Measurements from ENCODE around the gene MS4A4E. TPM values are rescaled to one million over a fixed set of nuclear protein-coding genes. Genes with fewer than 3 reads are reported as not detected.

The MS4A4E gene
- total RNA-seq, 1 donor from 2014 or later = not detected

DNA sequence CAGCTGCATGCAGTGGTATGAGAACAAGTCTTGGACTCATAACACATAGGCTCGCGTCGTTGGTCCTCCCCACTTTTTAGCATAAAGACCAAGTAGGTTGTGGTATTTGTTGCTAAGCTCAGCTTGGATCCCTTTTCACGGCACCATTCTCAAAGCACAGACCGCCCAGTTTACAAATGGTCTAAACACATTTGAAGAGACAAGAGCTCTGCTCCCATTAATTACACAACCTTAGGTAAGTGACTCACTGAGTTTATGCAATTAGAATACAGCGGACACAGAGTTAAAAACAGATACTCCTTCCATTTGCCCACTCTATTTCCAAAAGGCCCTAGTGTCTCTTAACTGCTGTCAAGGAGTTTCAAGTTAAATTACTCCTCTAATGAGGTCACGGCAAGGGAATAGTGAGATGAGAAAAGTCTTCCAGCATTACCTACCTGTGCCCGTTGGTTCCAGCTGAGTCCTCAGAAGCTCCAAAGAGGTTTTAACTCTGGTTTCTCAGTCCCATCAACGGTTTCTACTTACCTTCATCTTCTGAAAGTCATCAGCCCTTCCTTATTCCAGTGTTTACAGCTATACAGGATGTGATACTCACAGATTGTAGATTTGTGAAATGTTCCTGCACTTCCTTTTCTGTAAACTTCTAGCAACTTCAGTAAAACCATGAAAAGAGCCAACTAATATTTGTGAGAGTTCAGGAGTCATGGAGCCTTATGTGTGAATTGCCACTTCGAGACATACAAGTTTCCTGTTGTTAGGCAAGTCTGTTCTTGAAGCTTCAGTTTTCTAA lies 60.2 kb downstream of the MS4A4E start, which contains the start of gene MS4A6A:
TSS of gene MS4A6A (minus strand) at position 543 of the 790 bp plus-strand sequence. CDS start 1,356 bp downstream, outside the sequence.
- no peak for DNase-seq (ENCODE audit: extremely low spot score, unreplicated experiment)
- TF ChIP-seq, protein P1, sequence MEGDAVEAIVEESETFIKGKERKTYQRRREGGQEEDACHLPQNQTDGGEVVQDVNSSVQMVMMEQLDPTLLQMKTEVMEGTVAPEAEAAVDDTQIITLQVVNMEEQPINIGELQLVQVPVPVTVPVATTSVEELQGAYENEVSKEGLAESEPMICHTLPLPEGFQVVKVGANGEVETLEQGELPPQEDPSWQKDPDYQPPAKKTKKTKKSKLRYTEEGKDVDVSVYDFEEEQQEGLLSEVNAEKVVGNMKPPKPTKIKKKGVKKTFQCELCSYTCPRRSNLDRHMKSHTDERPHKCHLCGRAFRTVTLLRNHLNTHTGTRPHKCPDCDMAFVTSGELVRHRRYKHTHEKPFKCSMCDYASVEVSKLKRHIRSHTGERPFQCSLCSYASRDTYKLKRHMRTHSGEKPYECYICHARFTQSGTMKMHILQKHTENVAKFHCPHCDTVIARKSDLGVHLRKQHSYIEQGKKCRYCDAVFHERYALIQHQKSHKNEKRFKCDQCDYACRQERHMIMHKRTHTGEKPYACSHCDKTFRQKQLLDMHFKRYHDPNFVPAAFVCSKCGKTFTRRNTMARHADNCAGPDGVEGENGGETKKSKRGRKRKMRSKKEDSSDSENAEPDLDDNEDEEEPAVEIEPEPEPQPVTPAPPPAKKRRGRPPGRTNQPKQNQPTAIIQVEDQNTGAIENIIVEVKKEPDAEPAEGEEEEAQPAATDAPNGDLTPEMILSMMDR (conservative IDR thresholded peaks at IDR 0.05) = no peak
- Mint-ChIP-seq H3K9me3 (no peaks in the 10 kb centered on the region), H3K27ac (no peak within 1 kb of the TSS), H3K4me3 (no peak within 1 kb of the TSS), H3K4me1 (ENCODE audit: unreplicated experiment) (no peaks in the 10 kb centered on the region), H3K36me3 (no peaks in the 10 kb centered on the region), H3K27me3 (no peaks in the 10 kb centered on the region)

DNA sequence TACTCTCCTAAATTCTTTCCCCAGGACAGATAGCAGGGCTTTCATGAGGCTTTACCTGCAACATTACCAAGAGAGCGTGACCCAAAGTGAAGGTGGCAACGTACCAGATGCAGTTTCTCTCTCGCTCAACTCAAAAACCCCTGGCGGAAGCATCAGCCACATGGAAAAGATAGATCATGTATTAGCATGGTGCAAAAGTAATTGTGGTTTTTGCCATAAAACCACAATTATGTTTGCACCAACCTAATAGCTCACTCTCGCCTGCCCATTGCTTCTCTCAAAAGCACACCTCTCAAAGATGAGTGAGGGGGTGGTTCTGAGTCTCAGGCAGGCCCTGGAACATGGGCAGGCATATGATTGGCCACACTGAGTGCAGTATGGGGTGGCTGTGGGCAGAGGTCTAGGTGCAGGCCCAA lies 67.1 kb downstream of the MS4A4E start:
- Mint-ChIP-seq H3K36me3 (no peaks in the 10 kb centered on the region), H3K9me3 (no peaks in the 10 kb centered on the region), H3K4me3 (no peak overlapping the region), H3K4me1 (ENCODE audit: unreplicated experiment) (no peaks in the 10 kb centered on the region), H3K27me3 (no peaks in the 10 kb centered on the region), H3K27ac (no peak overlapping the region)
- no peak for DNase-seq (ENCODE audit: extremely low spot score, unreplicated experiment)
- TF ChIP-seq, protein P1 (conservative IDR thresholded peaks at IDR 0.05) = no peak

DNA sequence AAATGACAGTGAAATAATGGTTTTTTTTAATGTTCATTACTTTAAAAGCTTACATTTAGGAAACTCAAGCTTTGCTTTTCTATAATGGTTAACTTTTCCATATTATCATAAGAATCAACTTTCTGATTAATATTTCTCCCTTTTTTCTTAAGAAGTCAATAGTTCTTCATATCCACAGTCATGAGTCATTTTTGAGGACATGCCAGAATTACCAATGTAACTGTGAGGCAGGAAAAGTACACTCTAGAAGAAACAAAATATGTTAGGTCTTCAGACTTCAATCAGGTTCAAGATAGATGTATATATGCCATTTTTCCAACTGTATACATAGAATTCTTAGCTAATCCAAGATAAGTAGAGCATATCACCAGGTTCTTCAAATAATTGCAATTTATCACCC lies 70.9 kb downstream of the MS4A4E start:
- H3K9me3 Mint-ChIP-seq = peaks cover 6% of the 10 kb centered on the region
- TF ChIP-seq, protein P1 (conservative IDR thresholded peaks at IDR 0.05) = no peak
- no peaks in the 10 kb centered on the region for H3K4me1 Mint-ChIP-seq (ENCODE audit: unreplicated experiment)
- H3K4me3 Mint-ChIP-seq = no peak overlapping the region
- no peak overlapping the region for H3K27ac Mint-ChIP-seq
- no peaks in the 10 kb centered on the region for H3K27me3 Mint-ChIP-seq
- no peak for DNase-seq (ENCODE audit: extremely low spot score, unreplicated experiment)
- no peaks in the 10 kb centered on the region for H3K36me3 Mint-ChIP-seq

DNA sequence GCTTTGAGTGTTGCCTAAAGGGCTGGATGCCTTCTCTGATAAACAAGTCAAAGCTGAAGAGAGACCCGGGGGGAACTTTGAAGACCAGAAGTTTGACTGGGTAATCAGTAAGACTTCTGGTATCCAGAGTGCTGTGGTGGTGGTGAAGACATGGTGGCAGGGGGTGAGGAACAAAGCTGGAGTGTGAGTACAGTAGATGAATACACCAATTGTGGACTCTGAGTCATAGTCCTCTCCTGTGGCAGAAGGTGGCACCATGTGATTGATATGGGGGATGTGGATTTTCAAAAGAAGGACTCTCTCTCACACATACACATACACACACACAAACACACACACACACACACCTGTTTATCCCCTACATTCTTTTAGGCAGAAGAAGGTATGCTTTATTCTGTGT lies 72.4 kb downstream of the MS4A4E start:
- no peak overlapping the region for H3K4me3 Mint-ChIP-seq
- DNase-seq (ENCODE audit: extremely low spot score, unreplicated experiment) = no peak
- no peaks in the 10 kb centered on the region for H3K4me1 Mint-ChIP-seq (ENCODE audit: unreplicated experiment)
- no peak overlapping the region for H3K27ac Mint-ChIP-seq
- H3K27me3 Mint-ChIP-seq = no peaks in the 10 kb centered on the region
- TF ChIP-seq, protein P1 (conservative IDR thresholded peaks at IDR 0.05) = no peak
- H3K9me3 Mint-ChIP-seq = peaks cover 6% of the 10 kb centered on the region
- no peaks in the 10 kb centered on the region for H3K36me3 Mint-ChIP-seq

DNA sequence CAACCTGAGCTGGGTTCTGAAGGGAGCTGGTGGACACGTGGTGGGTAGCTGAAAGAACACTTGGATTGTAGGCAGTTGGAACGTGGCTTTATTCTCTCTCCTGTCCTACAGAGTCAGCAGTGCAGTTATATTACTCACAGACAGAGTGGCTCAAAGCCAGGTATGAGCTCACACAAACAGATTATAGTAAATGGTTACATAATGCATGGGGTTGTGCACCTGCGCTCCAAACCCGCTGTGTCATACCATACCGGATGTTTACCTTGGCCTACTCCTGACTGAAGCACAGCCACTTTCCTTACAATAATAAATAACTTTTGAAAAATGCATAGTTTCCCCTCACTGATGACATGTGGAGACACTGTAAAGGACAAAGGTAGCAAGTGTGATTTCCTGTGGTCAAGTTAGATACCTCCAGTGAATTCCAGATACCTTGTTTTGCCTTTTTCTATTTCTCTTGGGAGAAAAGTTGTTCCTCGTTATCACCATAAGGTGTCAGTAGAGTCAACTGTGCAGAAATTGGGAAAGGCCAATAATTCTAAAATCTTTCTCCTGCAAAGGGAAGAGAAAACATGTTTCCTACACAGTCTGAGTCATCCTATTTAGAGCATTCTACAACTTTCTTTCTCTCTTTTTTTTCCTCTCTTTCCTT lies 73.5 kb downstream of the MS4A4E start:
- Mint-ChIP-seq H3K36me3 (no peaks in the 10 kb centered on the region), H3K27ac (no peak overlapping the region), H3K4me1 (ENCODE audit: unreplicated experiment) (no peaks in the 10 kb centered on the region), H3K9me3 (peaks cover 6% of the 10 kb centered on the region), H3K27me3 (no peaks in the 10 kb centered on the region), H3K4me3 (no peak overlapping the region)
- TF ChIP-seq, protein P1 (conservative IDR thresholded peaks at IDR 0.05) = peak; percentile 49
- no peak for DNase-seq (ENCODE audit: extremely low spot score, unreplicated experiment)
